Smooth muscle cell of bladder (primary cell): ENCODE data around the gene GPR3. TPM values are rescaled to one million over a fixed set of nuclear protein-coding genes. Genes with fewer than 3 reads are reported as not detected.

ENCODE experiments used
- total RNA-seq: library from RNA; depleted of rRNA; stranded (reverse); fragments of >200 nt; gene quantifications from 2 replicates; pipeline ENCODE4 v1.2.3, GENCODE V29; 2014

Gene GPR3, protein sequence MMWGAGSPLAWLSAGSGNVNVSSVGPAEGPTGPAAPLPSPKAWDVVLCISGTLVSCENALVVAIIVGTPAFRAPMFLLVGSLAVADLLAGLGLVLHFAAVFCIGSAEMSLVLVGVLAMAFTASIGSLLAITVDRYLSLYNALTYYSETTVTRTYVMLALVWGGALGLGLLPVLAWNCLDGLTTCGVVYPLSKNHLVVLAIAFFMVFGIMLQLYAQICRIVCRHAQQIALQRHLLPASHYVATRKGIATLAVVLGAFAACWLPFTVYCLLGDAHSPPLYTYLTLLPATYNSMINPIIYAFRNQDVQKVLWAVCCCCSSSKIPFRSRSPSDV
- total RNA-seq: 0.09 and 0.14 TPM in 2 replicates

DNA sequence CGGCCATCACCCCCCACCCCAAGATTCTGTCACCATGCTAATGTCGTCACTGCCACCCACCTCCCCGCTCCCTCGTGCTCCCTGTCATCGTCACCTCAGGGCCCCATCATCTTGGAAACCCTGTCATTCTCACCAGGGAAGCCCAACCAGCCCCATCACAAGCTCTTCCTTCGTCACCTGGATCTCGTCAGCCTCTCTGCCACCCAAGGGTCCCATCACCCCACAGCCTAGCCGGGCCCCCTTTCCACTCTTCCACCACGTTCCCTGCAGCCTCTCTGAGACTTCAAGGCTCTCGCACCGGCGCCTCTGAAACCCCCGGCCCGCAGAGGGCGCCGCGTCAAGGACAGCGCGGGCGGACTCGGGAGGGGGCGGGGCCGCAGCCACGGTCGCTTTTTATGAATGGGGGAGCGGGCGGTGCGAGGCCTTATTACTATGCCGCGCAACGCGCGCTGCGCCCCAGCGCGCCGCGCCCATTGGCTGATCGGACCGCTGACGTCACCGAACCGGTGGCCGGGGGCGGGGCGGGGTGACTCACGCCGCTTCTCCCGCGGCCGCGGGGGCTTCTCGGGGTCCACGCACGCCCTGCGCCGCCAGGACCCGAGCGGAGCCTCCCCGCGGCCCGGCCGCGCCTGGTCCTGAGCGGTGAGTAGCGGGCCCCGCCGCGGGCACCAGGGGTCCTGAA is at the start of gene GPR3:
TSS of gene GPR3 (plus strand) at position 527 of the 682 bp plus-strand sequence. CDS start 1,177 bp downstream, outside the sequence.

DNA sequence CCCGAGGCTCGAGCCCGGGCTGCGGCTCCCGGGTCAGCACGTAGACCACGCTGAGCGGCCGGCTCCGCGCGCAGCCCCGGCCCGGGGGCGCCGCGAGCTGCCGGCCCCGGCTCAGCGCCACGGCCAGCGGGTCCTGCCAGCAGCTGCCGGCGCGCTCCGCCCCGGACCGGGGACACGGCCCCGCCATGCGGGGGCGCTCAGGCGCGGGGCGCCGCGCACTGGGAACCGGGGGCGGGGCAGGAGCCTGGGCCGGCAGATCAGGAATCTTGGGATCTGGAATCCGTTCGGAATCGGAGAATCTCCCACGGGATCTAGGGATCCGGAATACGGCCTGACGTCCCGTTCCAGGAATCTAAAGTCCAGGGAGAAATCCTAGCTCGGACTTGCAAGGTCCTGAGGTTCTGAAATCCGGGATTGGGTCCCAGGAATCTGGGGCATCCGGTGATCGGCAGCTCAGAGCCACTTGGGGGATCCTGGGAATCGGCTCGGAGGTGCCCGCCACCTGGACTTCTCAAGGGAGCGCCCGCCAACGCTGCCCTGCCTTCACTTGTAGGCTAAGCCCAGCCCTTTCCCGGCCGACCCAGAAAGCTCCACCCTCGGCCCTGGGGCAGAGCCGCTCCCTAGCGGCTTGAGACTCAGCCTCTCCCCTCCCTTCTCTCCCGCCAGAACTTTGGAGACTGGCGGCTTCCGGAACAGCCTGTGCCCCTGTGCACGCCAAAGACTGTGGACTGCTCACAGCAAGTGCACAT is 25.8 kb upstream of the GPR3 start, which contains the start of gene MAP3K6:
TSS of gene MAP3K6 (minus strand) at position 551 of the 749 bp plus-strand sequence. CDS start at position 187, 364 bp downstream.

DNA sequence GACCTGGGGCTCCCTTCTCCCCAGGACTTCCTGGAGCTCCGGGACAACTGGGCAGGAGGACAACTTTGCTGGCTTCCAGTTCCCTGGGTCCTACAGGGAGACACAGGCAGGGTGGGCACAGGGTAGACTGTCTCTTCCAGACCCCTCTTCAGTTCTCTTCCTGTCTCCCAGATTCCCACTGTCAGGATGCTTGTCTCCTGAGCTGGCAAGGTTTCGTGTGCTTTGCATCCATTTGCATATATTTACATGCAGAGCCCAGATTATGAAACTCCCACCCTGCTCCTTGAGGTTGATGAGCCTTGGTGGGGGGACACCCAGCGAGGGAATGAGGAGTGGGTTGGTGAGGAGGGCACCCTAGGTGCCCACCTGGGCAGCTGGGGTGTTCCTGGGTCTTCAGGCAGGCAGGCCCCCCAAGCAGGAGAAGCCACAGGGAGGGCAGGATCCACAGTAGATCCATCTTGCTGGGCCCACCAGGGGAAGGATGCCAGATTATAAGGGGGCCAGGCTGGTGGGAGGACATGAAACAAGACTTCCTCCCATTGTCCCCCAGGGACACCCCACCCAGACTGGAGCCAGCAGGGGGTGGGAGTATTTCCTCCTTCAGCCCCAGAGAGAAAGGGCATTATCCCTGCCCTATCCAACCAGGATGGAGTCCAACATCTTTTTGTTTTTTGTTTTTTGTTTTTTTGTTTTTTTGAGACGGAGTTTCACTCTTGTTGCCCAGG is 17.9 kb upstream of the GPR3 start, which contains the start of gene FCN3:
TSS of gene FCN3 (minus strand) at position 463 of the 725 bp plus-strand sequence. CDS start at position 457, 6 bp downstream.

DNA sequence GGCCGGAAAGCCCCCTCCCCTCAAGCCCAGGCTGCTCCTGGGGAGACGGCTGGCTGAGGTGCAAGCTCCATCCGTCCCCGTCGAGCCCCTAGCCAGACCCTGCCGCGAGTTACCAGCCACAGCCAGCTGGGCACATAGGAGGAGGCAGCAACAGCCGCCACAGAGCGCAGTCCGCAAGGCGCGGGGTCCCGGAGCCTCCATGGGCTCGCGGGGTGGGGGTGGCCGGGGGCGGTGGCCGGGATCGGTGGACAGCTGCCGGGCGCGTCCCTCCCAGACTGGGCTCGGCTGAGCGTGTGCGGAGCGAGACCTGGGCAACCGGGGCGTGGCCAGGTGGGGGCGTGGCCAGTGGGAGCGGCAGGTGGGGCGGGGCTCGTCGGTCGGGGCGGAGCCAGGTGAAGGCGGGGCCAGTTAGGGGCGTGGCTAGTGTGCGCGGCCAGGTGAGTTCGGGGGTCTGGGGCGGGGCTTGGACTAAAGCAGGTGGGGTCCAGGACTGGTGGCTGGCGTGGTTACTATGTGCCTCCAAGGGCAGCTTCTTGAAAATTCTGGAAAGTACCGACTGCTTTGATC is 9.3 kb upstream of the GPR3 start, which contains the start of gene CD164L2:
TSS of gene CD164L2 (minus strand) at position 295 of the 567 bp plus-strand sequence. CDS start at position 201, 94 bp downstream.

Other genes with a start within 250 kb of the GPR3 start
- 3.4 and 5.0 TPM in 2 replicates for gene SLC9A1, start 237.5 kb upstream of the GPR3 start, total RNA-seq
- gene WDTC1, start 158.0 kb upstream of the GPR3 start, total RNA-seq: 14.6 and 19.9 TPM in 2 replicates
- 22.9 and 23.5 TPM in 2 replicates for gene TMEM222, start 70.5 kb upstream of the GPR3 start, total RNA-seq
- gene SYTL1, start 50.6 kb upstream of the GPR3 start, total RNA-seq: 0.14 and 0.18 TPM in 2 replicates
- 8.7 and 13.0 TPM in 2 replicates for gene MAP3K6, start 25.7 kb upstream of the GPR3 start, total RNA-seq
- gene FCN3, start 17.8 kb upstream of the GPR3 start, total RNA-seq: not detected in 2 replicates
- not detected in 2 replicates for gene CD164L2, start 9.3 kb upstream of the GPR3 start, total RNA-seq
- gene WASF2, start 97.5 kb downstream of the GPR3 start, total RNA-seq: 10.0 and 12.9 TPM in 2 replicates
- 2.1 and 5.5 TPM in 2 replicates for gene AHDC1, start 211.5 kb downstream of the GPR3 start, total RNA-seq
- not detected in 2 replicates for gene FGR, start 242.6 kb downstream of the GPR3 start, total RNA-seq